Measurements from ENCODE around the gene TMEM63C. TPM values are rescaled to one million over a fixed set of nuclear protein-coding genes. Genes with fewer than 3 reads are reported as not detected.

TMEM63C gene
- total and polyA plus RNA-seq, 2 donors from 2014 or later: 0.84 to 1.9 TPM

DNA sequence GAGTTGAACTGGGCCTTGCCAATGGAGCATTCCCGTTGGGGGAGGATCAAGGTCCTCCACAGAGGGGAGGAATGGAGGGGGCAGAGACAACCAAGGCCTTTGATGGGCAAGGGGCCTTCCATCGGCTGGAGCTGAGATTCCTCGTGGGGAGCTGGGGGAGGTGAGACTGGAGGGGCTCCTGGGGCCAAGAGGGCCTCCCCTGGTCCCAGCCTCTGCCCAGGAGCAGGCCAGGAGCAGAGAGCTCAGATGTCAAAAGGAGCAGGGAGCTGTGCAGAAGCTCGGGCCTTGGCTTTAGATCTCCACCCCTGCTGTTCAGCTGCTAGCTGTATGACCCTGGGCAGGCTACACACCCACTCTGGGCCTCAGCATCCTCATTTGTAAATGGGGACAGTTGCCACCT, 24.0 kb downstream of the TMEM63C start:
- intact Hi-C loops (cut with DNase I): no loop called here
- Histone ChIP-seq H3K9ac (ENCODE audit: low read length in 3 of 3) (no peak overlapping the region), H3K4me1 (ENCODE audit: control insufficient read depth in 2 of 3, insufficient read depth in 2 of 3, low read depth in 1 of 3, low read length in 3 of 3) (no peaks in the 10 kb centered on the region), H3K27ac (ENCODE audit: low read depth in 2 of 2, low read length in 2 of 2) (no peak overlapping the region), H3K27me3 (ENCODE audit: control insufficient read depth, insufficient read depth, low read length) (no peaks in the 10 kb centered on the region), H3K4me3 (ENCODE audit: low read length in 3 of 3) (no peak overlapping the region), H3K9me3 (ENCODE audit: control insufficient read depth in 2 of 3, insufficient read depth in 1 of 3, low read length in 3 of 3) (no peaks in the 10 kb centered on the region), H3K36me3 (ENCODE audit: control insufficient read depth in 2 of 3, insufficient read depth in 3 of 3, low read length in 3 of 3) (no peaks in the 10 kb centered on the region)
- TF ChIP-seq, protein P1, sequence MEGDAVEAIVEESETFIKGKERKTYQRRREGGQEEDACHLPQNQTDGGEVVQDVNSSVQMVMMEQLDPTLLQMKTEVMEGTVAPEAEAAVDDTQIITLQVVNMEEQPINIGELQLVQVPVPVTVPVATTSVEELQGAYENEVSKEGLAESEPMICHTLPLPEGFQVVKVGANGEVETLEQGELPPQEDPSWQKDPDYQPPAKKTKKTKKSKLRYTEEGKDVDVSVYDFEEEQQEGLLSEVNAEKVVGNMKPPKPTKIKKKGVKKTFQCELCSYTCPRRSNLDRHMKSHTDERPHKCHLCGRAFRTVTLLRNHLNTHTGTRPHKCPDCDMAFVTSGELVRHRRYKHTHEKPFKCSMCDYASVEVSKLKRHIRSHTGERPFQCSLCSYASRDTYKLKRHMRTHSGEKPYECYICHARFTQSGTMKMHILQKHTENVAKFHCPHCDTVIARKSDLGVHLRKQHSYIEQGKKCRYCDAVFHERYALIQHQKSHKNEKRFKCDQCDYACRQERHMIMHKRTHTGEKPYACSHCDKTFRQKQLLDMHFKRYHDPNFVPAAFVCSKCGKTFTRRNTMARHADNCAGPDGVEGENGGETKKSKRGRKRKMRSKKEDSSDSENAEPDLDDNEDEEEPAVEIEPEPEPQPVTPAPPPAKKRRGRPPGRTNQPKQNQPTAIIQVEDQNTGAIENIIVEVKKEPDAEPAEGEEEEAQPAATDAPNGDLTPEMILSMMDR (IDR thresholded peaks at IDR 0.05; ENCODE audit: borderline replicate concordance, extremely low read depth, insufficient read depth): no peak
- FAIRE-seq: no peak
- peak in 1 of 5 donors; percentile 27 for DNase-seq

DNA sequence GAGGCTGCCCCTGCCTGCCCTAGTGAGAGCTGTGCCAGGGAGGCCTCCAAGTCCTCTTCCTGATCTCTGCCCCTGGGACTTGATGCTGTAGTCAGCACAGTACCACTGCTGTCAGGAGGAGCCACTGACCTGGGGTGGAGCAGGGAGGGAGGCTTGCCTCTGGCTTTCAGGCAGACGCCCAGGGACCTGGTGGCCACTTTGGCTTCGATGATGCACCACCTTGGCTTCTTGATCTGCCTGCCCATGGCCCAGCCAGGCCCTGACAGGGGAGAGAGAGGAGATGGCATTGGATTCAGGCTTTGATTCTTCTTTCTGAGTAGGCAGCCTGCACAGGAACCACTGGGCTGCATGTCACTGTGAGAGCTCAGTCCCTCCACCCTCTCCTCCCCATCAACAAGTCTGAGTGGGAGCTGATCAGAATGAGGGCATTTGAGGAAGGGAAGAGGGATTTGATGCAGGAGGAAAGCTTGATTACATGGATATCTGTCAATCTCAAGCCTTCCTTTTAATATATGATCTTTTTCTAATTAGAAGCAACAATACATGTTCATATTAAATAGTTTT, 24.7 kb downstream of the TMEM63C start:
- Histone ChIP-seq H3K36me3 (ENCODE audit: control insufficient read depth in 2 of 3, insufficient read depth in 3 of 3, low read length in 3 of 3) (no peaks in the 10 kb centered on the region), H3K27me3 (ENCODE audit: control insufficient read depth, insufficient read depth, low read length) (no peaks in the 10 kb centered on the region), H3K9ac (ENCODE audit: low read length in 3 of 3) (no peak overlapping the region), H3K4me3 (ENCODE audit: low read length in 3 of 3) (no peak overlapping the region), H3K27ac (ENCODE audit: low read depth in 2 of 2, low read length in 2 of 2) (no peak overlapping the region), H3K4me1 (ENCODE audit: control insufficient read depth in 2 of 3, insufficient read depth in 2 of 3, low read depth in 1 of 3, low read length in 3 of 3) (no peaks in the 10 kb centered on the region), H3K9me3 (ENCODE audit: control insufficient read depth in 2 of 3, insufficient read depth in 1 of 3, low read length in 3 of 3) (no peaks in the 10 kb centered on the region)
- TF ChIP-seq, protein P1 (IDR thresholded peaks at IDR 0.05; ENCODE audit: borderline replicate concordance, extremely low read depth, insufficient read depth): no peak
- peak in 1 of 5 donors; percentile 30 for DNase-seq
- FAIRE-seq: no peak
- intact Hi-C loops (cut with DNase I): no loop called here

DNA sequence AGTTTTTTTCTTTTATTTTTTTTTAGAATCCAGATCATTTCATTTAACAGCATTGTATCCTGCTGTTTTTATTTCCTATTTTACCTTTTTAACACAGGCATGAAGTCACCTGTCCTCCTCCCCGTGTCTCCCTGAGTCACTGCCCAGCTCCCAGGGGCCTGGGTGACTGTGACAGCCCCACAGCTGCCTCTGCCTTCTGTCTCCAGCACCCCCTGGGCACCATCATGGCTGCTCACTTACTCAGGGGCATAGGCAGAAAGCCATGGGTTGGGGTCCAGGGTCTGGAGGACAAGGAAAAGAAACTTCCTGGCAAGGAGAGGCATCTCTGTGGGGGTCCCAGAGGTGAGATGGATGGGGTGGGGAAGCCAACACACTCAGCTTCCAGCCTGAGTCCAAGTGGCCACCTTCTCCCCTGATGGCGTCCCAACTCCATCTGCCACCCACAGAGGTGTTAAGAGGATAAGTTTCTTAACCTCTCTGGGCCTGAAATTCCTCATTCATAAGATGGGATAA, 25.3 kb downstream of the TMEM63C start:
- Histone ChIP-seq H3K4me3 (ENCODE audit: low read length in 3 of 3) (no peak overlapping the region), H3K27ac (ENCODE audit: low read depth in 2 of 2, low read length in 2 of 2) (no peak overlapping the region), H3K9ac (ENCODE audit: low read length in 3 of 3) (no peak overlapping the region), H3K36me3 (ENCODE audit: control insufficient read depth in 2 of 3, insufficient read depth in 3 of 3, low read length in 3 of 3) (no peaks in the 10 kb centered on the region), H3K9me3 (ENCODE audit: control insufficient read depth in 2 of 3, insufficient read depth in 1 of 3, low read length in 3 of 3) (no peaks in the 10 kb centered on the region), H3K27me3 (ENCODE audit: control insufficient read depth, insufficient read depth, low read length) (no peaks in the 10 kb centered on the region), H3K4me1 (ENCODE audit: control insufficient read depth in 2 of 3, insufficient read depth in 2 of 3, low read depth in 1 of 3, low read length in 3 of 3) (no peaks in the 10 kb centered on the region)
- intact Hi-C loops (cut with DNase I): no loop called here
- TF ChIP-seq, protein P1 (IDR thresholded peaks at IDR 0.05; ENCODE audit: borderline replicate concordance, extremely low read depth, insufficient read depth): no peak
- FAIRE-seq (no peak), DNase-seq (peak in 1 of 5 donors; percentile 29)

All from kidney (tissue), 14 donors.